Prostate gland (tissue), 2 donors: ENCODE results near the gene PGAM1.

Experiments
- POLR2A ChIP-seq: fragments of 450-650 bp; IDR thresholded peaks from one replicate; pipeline ENCODE4 v1.6.1; 2016; ENCODE audit warnings: antibody characterized with exemption, mild to moderate bottlenecking
- POLR2AphosphoS5 ChIP-seq: sonication (generic); formaldehyde crosslinking; IDR thresholded peaks from one replicate; pipeline ENCODE4 v1.6.1; 2017; ENCODE audit warnings: antibody characterized with exemption
- TF ChIP-seq, protein P1 (sequence below), 4 experiments: fragments of 200-600 bp in 2 of 4; fragments of 450-650 bp in 2 of 4; sonication (generic) in 2 of 4; IDR thresholded peaks; 1 replicate in 3 of 4; 2 replicates in 1 of 4; pipeline ENCODE4 v1.5.1; 2016 to 2019; ENCODE audit warnings: antibody characterized with exemption in 4 of 4, mild to moderate bottlenecking in 2 of 4, moderate library complexity in 2 of 4

- TF ChIP-seq, protein P1, sequence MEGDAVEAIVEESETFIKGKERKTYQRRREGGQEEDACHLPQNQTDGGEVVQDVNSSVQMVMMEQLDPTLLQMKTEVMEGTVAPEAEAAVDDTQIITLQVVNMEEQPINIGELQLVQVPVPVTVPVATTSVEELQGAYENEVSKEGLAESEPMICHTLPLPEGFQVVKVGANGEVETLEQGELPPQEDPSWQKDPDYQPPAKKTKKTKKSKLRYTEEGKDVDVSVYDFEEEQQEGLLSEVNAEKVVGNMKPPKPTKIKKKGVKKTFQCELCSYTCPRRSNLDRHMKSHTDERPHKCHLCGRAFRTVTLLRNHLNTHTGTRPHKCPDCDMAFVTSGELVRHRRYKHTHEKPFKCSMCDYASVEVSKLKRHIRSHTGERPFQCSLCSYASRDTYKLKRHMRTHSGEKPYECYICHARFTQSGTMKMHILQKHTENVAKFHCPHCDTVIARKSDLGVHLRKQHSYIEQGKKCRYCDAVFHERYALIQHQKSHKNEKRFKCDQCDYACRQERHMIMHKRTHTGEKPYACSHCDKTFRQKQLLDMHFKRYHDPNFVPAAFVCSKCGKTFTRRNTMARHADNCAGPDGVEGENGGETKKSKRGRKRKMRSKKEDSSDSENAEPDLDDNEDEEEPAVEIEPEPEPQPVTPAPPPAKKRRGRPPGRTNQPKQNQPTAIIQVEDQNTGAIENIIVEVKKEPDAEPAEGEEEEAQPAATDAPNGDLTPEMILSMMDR (IDR thresholded peaks at IDR 0.05): no peak
- no peak for TF ChIP-seq POLR2A
- no peak for TF ChIP-seq POLR2AphosphoS5
Measured at GRCh38 chr10:97462309-97462708, 36.3 kb downstream of the PGAM1 start.
